ENCODE data around the gene FADS1. TPM values are rescaled to one million over a fixed set of nuclear protein-coding genes. Genes with fewer than 3 reads are reported as not detected.

The FADS1 gene
- total RNA-seq, 1 donor from 2014 or later, result 74.6 TPM

- DNase-seq (ENCODE audit: low read depth) (no peak), FAIRE-seq (no peak)
- Mint-ChIP-seq H3K27ac (ENCODE audit: unreplicated experiment) (no peak overlapping the region), H3K9me3 (ENCODE audit: unreplicated experiment) (no peaks in the 10 kb centered on the region), H3K27me3 (ENCODE audit: low read depth, unreplicated experiment) (no peaks in the 10 kb centered on the region), H3K4me3 (ENCODE audit: unreplicated experiment) (no peak overlapping the region), H3K4me1 (ENCODE audit: low read depth, unreplicated experiment) (peaks cover 26% of the 10 kb centered on the region), H3K36me3 (ENCODE audit: low read depth, unreplicated experiment) (peaks cover 17% of the 10 kb centered on the region)
- Histone ChIP-seq H3K36me3 (ENCODE audit: insufficient read depth, low read length) (peaks cover 9% of the 10 kb centered on the region), H3K4me2 (ENCODE audit: low read length) (no peak overlapping the region), H3K27me3 (ENCODE audit: insufficient read depth, low read length) (no peaks in the 10 kb centered on the region), H3K9me3 (ENCODE audit: insufficient read depth, low read depth, low read length) (no peaks in the 10 kb centered on the region), H3K27ac (ENCODE audit: low read depth, low read length) (no peak overlapping the region), H3K79me2 (ENCODE audit: insufficient read depth, low read length) (no peaks in the 10 kb centered on the region), H3K9ac (ENCODE audit: low read length) (no peak overlapping the region), H3K4me3 (ENCODE audit: insufficient read depth, low read depth, low read length) (no peak overlapping the region), H2AFZ (ENCODE audit: low read depth, low read length) (no peak overlapping the region), H3K4me1 (ENCODE audit: insufficient read depth, low read length) (peaks cover 19% of the 10 kb centered on the region), H4K20me1 (ENCODE audit: insufficient read depth, low read length) (peaks cover 26% of the 10 kb centered on the region)
- TF ChIP-seq CTCF (IDR thresholded peaks at IDR 0.05; ENCODE audit: insufficient read depth, low read depth, low read length) (no peak), EZH2 (IDR thresholded peaks at IDR 0.05; ENCODE audit: insufficient read depth, low read length) (no peak)
Observed at GRCh38 chr11:61782299-61782698, 34.5 kb downstream of the FADS1 start.

GRCh38 chr11:61781585-61781984 is 35.2 kb downstream of the FADS1 start:
- H2AFZ ChIP-seq (ENCODE audit: low read depth, low read length), result no peak overlapping the region
- no peaks in the 10 kb centered on the region for H3K79me2 ChIP-seq (ENCODE audit: insufficient read depth, low read length)
- H3K9ac ChIP-seq (ENCODE audit: low read length), result no peak overlapping the region
- no peaks in the 10 kb centered on the region for H3K27me3 ChIP-seq (ENCODE audit: insufficient read depth, low read length)
- Mint-ChIP-seq H3K27ac (ENCODE audit: unreplicated experiment) (no peak overlapping the region), H3K27me3 (ENCODE audit: low read depth, unreplicated experiment) (no peaks in the 10 kb centered on the region), H3K36me3 (ENCODE audit: low read depth, unreplicated experiment) (peaks cover 14% of the 10 kb centered on the region), H3K4me3 (ENCODE audit: unreplicated experiment) (no peak overlapping the region), H3K9me3 (ENCODE audit: unreplicated experiment) (no peaks in the 10 kb centered on the region), H3K4me1 (ENCODE audit: low read depth, unreplicated experiment) (peaks cover 26% of the 10 kb centered on the region)
- no peak overlapping the region for H3K27ac ChIP-seq (ENCODE audit: low read depth, low read length)
- no peak overlapping the region for H3K4me3 ChIP-seq (ENCODE audit: insufficient read depth, low read depth, low read length)
- H3K4me2 ChIP-seq (ENCODE audit: low read length), result no peak overlapping the region
- H3K36me3 ChIP-seq (ENCODE audit: insufficient read depth, low read length), result peaks cover 9% of the 10 kb centered on the region
- TF ChIP-seq EZH2 (IDR thresholded peaks at IDR 0.05; ENCODE audit: insufficient read depth, low read length), result no peak
- TF ChIP-seq CTCF (IDR thresholded peaks at IDR 0.05; ENCODE audit: insufficient read depth, low read depth, low read length), result no peak
- H3K9me3 ChIP-seq (ENCODE audit: insufficient read depth, low read depth, low read length), result no peaks in the 10 kb centered on the region
- no peak for DNase-seq (ENCODE audit: low read depth)
- no peak for FAIRE-seq
- H3K4me1 ChIP-seq (ENCODE audit: insufficient read depth, low read length), result peaks cover 19% of the 10 kb centered on the region
- peaks cover 19% of the 10 kb centered on the region for H4K20me1 ChIP-seq (ENCODE audit: insufficient read depth, low read length)

- Histone ChIP-seq H4K20me1 (ENCODE audit: insufficient read depth, low read length) (peaks cover 25% of the 10 kb centered on the region), H3K27ac (ENCODE audit: low read depth, low read length) (no peak overlapping the region), H2AFZ (ENCODE audit: low read depth, low read length) (no peak overlapping the region), H3K27me3 (ENCODE audit: insufficient read depth, low read length) (no peaks in the 10 kb centered on the region), H3K9me3 (ENCODE audit: insufficient read depth, low read depth, low read length) (no peaks in the 10 kb centered on the region), H3K79me2 (ENCODE audit: insufficient read depth, low read length) (no peaks in the 10 kb centered on the region), H3K4me2 (ENCODE audit: low read length) (no peak overlapping the region), H3K4me1 (ENCODE audit: insufficient read depth, low read length) (peaks cover 19% of the 10 kb centered on the region), H3K9ac (ENCODE audit: low read length) (no peak overlapping the region), H3K36me3 (ENCODE audit: insufficient read depth, low read length) (peaks cover 3% of the 10 kb centered on the region), H3K4me3 (ENCODE audit: insufficient read depth, low read depth, low read length) (no peak overlapping the region)
- no peak for FAIRE-seq
- no peak overlapping the region for H3K27ac Mint-ChIP-seq (ENCODE audit: unreplicated experiment)
- H3K4me3 Mint-ChIP-seq (ENCODE audit: unreplicated experiment), result no peak overlapping the region
- TF ChIP-seq CTCF (IDR thresholded peaks at IDR 0.05; ENCODE audit: insufficient read depth, low read depth, low read length) (no peak), EZH2 (IDR thresholded peaks at IDR 0.05; ENCODE audit: insufficient read depth, low read length) (no peak)
- peaks cover 14% of the 10 kb centered on the region for H3K36me3 Mint-ChIP-seq (ENCODE audit: low read depth, unreplicated experiment)
- no peak for DNase-seq (ENCODE audit: low read depth)
- peaks cover 26% of the 10 kb centered on the region for H3K4me1 Mint-ChIP-seq (ENCODE audit: low read depth, unreplicated experiment)
- H3K27me3 Mint-ChIP-seq (ENCODE audit: low read depth, unreplicated experiment), result no peaks in the 10 kb centered on the region
- no peaks in the 10 kb centered on the region for H3K9me3 Mint-ChIP-seq (ENCODE audit: unreplicated experiment)
Observed at GRCh38 chr11:61780581-61781162, 36.1 kb downstream of the FADS1 start.

Measured in astrocyte (in vitro differentiated cells and primary cell).